GM23338 (cell line): ENCODE results near the gene ENTREP3. TPM values are rescaled to one million over a fixed set of nuclear protein-coding genes. Genes with fewer than 3 reads are reported as not detected.

ENCODE experiments used
- ATAC-seq: fragments of 200-7000 bp; cut with Tn5 transposase; 3 replicates; pipeline ENCODE4 v1.9.1; 2020
- DNase-seq: peaks from one replicate; pipeline ENCODE4 v3.0.0-alpha.2; 2015; ENCODE audit warnings: low spot score
- H2AFZ ChIP-seq: fragments of 200-600 bp; sonication (generic); 2 replicates; pipeline ENCODE4 v1.8.0; 2016; ENCODE audit warnings: antibody characterized with exemption, mild to moderate bottlenecking, moderate library complexity
- H3F3A ChIP-seq: fragments of 200-600 bp; sonication (generic); replicated peaks from 2 replicates; pipeline ENCODE4 v1.8.0; 2017; ENCODE audit warnings: antibody characterized with exemption, mixed run types, low read depth
- H3K27ac ChIP-seq: fragments of 200-600 bp; sonication (generic); 2 replicates; pipeline ENCODE4 v1.6.1; 2016; ENCODE audit warnings: low read depth
- H3K27me3 ChIP-seq: fragments of 200-600 bp; sonication (generic); 2 replicates; pipeline ENCODE4 v1.8.0; 2016; ENCODE audit warnings: mild to moderate bottlenecking, mixed run types, moderate library complexity; ENCODE audit not compliant: insufficient read depth
- H3K36me3 ChIP-seq: fragments of 200-600 bp; sonication (generic); 2 replicates; pipeline ENCODE4 v1.8.0; 2016; ENCODE audit warnings: mild to moderate bottlenecking; ENCODE audit not compliant: insufficient read depth
- H3K4me1 ChIP-seq: fragments of 200-600 bp; sonication (generic); 2 replicates; pipeline ENCODE4 v1.8.0; 2016; ENCODE audit warnings: mild to moderate bottlenecking, moderate library complexity; ENCODE audit not compliant: insufficient read depth
- H3K4me2 ChIP-seq: fragments of 200-600 bp; sonication (generic); 2 replicates; pipeline ENCODE4 v1.7.1; 2017; ENCODE audit warnings: mixed run types
- H3K4me3 ChIP-seq: fragments of 200-600 bp; sonication (generic); 2 replicates; pipeline ENCODE4 v1.6.1; 2016; ENCODE audit warnings: mixed run types
- H3K79me2 ChIP-seq: fragments of 200-600 bp; sonication (generic); replicated peaks from 2 replicates; pipeline ENCODE4 v1.8.0; 2017; ENCODE audit warnings: mild to moderate bottlenecking; ENCODE audit not compliant: insufficient read depth
- H3K9me2 ChIP-seq: fragments of 200-600 bp; sonication (generic); 2 replicates; pipeline ENCODE4 v1.8.0; 2017; ENCODE audit not compliant: insufficient read depth
- H4K20me1 ChIP-seq: fragments of 200-600 bp; sonication (generic); replicated peaks from 2 replicates; pipeline ENCODE4 v1.8.0; 2017; ENCODE audit warnings: mild to moderate bottlenecking; ENCODE audit not compliant: insufficient read depth
- H3K27ac Mint-ChIP-seq: 2 replicates; pipeline ENCODE4 v1.8.0; 2020; ENCODE audit warnings: inconsistent platforms, mild to moderate bottlenecking, moderate library complexity, mixed read lengths
- H3K27me3 Mint-ChIP-seq: 3 replicates; pipeline ENCODE4 v1.8.0; 2022; ENCODE audit warnings: low read depth, mild to moderate bottlenecking, moderate library complexity, mixed read lengths, inconsistent platforms; ENCODE audit not compliant: insufficient read depth, poor library complexity
- H3K36me3 Mint-ChIP-seq: 3 replicates; pipeline ENCODE4 v1.8.0; 2021; ENCODE audit warnings: low read depth, mild to moderate bottlenecking, inconsistent platforms, moderate library complexity, mixed read lengths
- H3K4me1 Mint-ChIP-seq: 3 replicates; pipeline ENCODE4 v1.8.0; 2020; ENCODE audit warnings: mild to moderate bottlenecking, inconsistent platforms, mixed read lengths
- H3K4me3 Mint-ChIP-seq: 3 replicates; pipeline ENCODE4 v1.8.0; 2021; ENCODE audit warnings: moderate library complexity, mild to moderate bottlenecking, inconsistent platforms, mixed read lengths
- H3K9me3 Mint-ChIP-seq: 3 replicates; pipeline ENCODE4 v1.8.0; 2020; ENCODE audit warnings: moderate library complexity, mild to moderate bottlenecking, inconsistent platforms, mixed read lengths
- CREB1 ChIP-seq: fragments of 250-450 bp; sonication (Bioruptor Pico); IDR thresholded peaks from 2 replicates; pipeline ENCODE4 v1.5.0; 2020; ENCODE audit warnings: low read depth, mild to moderate bottlenecking, moderate library complexity
- CTCF ChIP-seq, 2 experiments: fragments of 200-600 bp in 1 of 2; sonication (generic) in 1 of 2; conservative IDR thresholded peaks; 2 replicates each; pipeline versions ENCODE4 v1.5.1 to v1.6.1; 2016 to 2017; ENCODE audit warnings: antibody characterized with exemption in 2 of 2, low read depth in 2 of 2, mild to moderate bottlenecking in 2 of 2, moderate library complexity in 1 of 2
- ETS1 ChIP-seq: IDR thresholded peaks from 2 replicates; pipeline ENCODE4 v1.6.1; 2016; ENCODE audit warnings: antibody characterized with exemption
- EZH2 ChIP-seq: fragments of 200-600 bp; sonication (generic); IDR thresholded peaks from one replicate; pipeline ENCODE4 v1.8.0; 2017; ENCODE audit warnings: antibody characterized with exemption, mild to moderate bottlenecking, low read depth; ENCODE audit not compliant: unreplicated experiment
- EZH2phosphoT487 ChIP-seq: fragments of 200-600 bp; sonication (generic); IDR thresholded peaks from one replicate; pipeline ENCODE4 v1.8.1; 2018; ENCODE audit warnings: antibody characterized with exemption; ENCODE audit not compliant: unreplicated experiment
- JUNB ChIP-seq: IDR thresholded peaks from one replicate; pipeline ENCODE4 v1.6.1; 2016; ENCODE audit warnings: antibody characterized with exemption; ENCODE audit not compliant: unreplicated experiment
- NANOG ChIP-seq: IDR thresholded peaks from 2 replicates; pipeline ENCODE4 v1.6.1; 2016; ENCODE audit warnings: antibody characterized with exemption, borderline replicate concordance
- POLR2AphosphoS5 ChIP-seq: IDR thresholded peaks from 2 replicates; pipeline ENCODE4 v1.6.1; 2016; ENCODE audit warnings: antibody characterized with exemption, low read depth
- REST ChIP-seq: IDR thresholded peaks from one replicate; pipeline ENCODE4 v1.6.1; 2018; ENCODE audit warnings: antibody characterized with exemption; ENCODE audit not compliant: unreplicated experiment
- STAT1 ChIP-seq: IDR thresholded peaks from one replicate; pipeline ENCODE4 v1.6.1; 2016; ENCODE audit warnings: antibody characterized with exemption; ENCODE audit not compliant: unreplicated experiment
- ZNF114 ChIP-seq: fragments of 250-450 bp; sonication (Bioruptor Pico); IDR thresholded peaks from 2 replicates; pipeline ENCODE4 v1.5.0; 2020; ENCODE audit warnings: mild to moderate bottlenecking, moderate library complexity
- ZNF331 ChIP-seq: fragments of 250-450 bp; sonication (Bioruptor Pico); IDR thresholded peaks from 2 replicates; pipeline ENCODE4 v1.5.0; 2020; ENCODE audit warnings: low read depth, mild to moderate bottlenecking, moderate library complexity
- ZNF462 ChIP-seq: fragments of 250-450 bp; sonication (Bioruptor Pico); IDR thresholded peaks from 2 replicates; pipeline ENCODE4 v1.5.0; 2020; ENCODE audit warnings: mild to moderate bottlenecking, moderate library complexity
- polyA plus RNA-seq: library from polyadenylated mRNA; unstranded; fragments of >200 nt; fragmentation: Nextera tagmentation; extraction: Ambion mirVana; gene quantifications from 2 replicates; pipeline ENCODE4 v1.2.1, GENCODE V29; 2016
- total RNA-seq: library from RNA; depleted of rRNA; stranded (reverse); fragments of >200 nt; shearing (Covaris generic); gene quantifications from 2 replicates; pipeline ENCODE4 v1.2.3, GENCODE V29; 2014

Gene ENTREP3
- total and polyA plus RNA-seq, 2 experiments from 2014 or later: 18.6 to 46.3 TPM

GRCh38 chr1:155284476-155284875 lies 29.2 kb upstream of the ENTREP3 start:
- Histone ChIP-seq H3K9me2 (no peaks in the 10 kb centered on the region), H3K4me3 (no peak overlapping the region), H3F3A (0 out of 2 replicates have a peak, but pooled peaks cover 1% of the 10 kb centered on the region), H3K79me2 (no peaks in the 10 kb centered on the region), H3K36me3 (no peaks in the 10 kb centered on the region), H3K27ac (no peak overlapping the region), H4K20me1 (no peaks in the 10 kb centered on the region; the same call in 1 of the 2 replicates), H2AFZ (no peak overlapping the region), H3K4me2 (no peak overlapping the region), H3K27me3 (no peaks in the 10 kb centered on the region), H3K4me1 (peaks cover 2% of the 10 kb centered on the region; the same call in 1 of the 2 replicates)
- peaks cover 5% of the 10 kb centered on the region for H3K27me3 Mint-ChIP-seq
- ATAC-seq (no peak), DNase-seq (no peak)
- H3K36me3 Mint-ChIP-seq: peaks cover 3% of the 10 kb centered on the region; the same call in 2 of the 3 replicates
- TF ChIP-seq POLR2AphosphoS5 (no peak), STAT1 (no peak), EZH2 (no peak), ZNF331 (no peak), REST (no peak), JUNB (no peak), EZH2phosphoT487 (no peak), ZNF462 (CRISPR knock-in tag) (no peak), CREB1 (CRISPR knock-in tag) (no peak), ZNF114 (CRISPR knock-in tag) (no peak), CTCF (conservative IDR thresholded peaks at IDR 0.05; ENCODE audit: low read depth in 2 of 2) (no peak), NANOG (no peak), ETS1 (no peak)
- no peak overlapping the region for H3K27ac Mint-ChIP-seq
- H3K4me3 Mint-ChIP-seq: no peak overlapping the region
- H3K4me1 Mint-ChIP-seq: peaks cover 2% of the 10 kb centered on the region
- H3K9me3 Mint-ChIP-seq: peaks cover 1% of the 10 kb centered on the region; the same call in 1 of the 3 replicates
